Stomach (tissue), 9 donors: ENCODE data around the gene PRR5L. TPM values are rescaled to one million over a fixed set of nuclear protein-coding genes. Genes with fewer than 3 reads are reported as not detected.

ENCODE experiments used
- DNase-seq, 2 donors: peaks; one replicate each; pipeline versions ENCODE4 v3.0.0 to v3.0.0-alpha.2; 2013 to 2019
- H3K27ac ChIP-seq, 5 donors: fragments of 200-600 bp in 4 of 5; sonication (generic) in 4 of 5; one replicate each; pipeline ENCODE4 v1.5.1; 2013 to 2019; ENCODE audit warnings: mild to moderate bottlenecking in 1 of 5, moderate library complexity in 1 of 5
- H3K27me3 ChIP-seq, 3 donors: fragments of 200-600 bp; sonication (generic); one replicate each; pipeline ENCODE4 v1.5.1; 2017 to 2019; ENCODE audit warnings: mixed run types in 1 of 3
- H3K36me3 ChIP-seq, 4 donors: fragments of 200-600 bp; sonication (generic); 1 replicate in 3 of 4; 2 replicates in 1 of 4; pipeline ENCODE4 v1.5.1; 2016 to 2019
- H3K4me1 ChIP-seq, 4 donors: fragments of 200-600 bp; sonication (generic); one replicate each; pipeline ENCODE4 v1.5.1; 2016 to 2019
- H3K4me3 ChIP-seq, 4 donors: fragments of 200-600 bp; sonication (generic) in 3 of 4; one replicate each; pipeline ENCODE4 v1.5.1; 2016 to 2019; ENCODE audit warnings: mild to moderate bottlenecking in 1 of 4
- H3K9me3 ChIP-seq, 4 donors: fragments of 200-600 bp; sonication (generic); one replicate each; pipeline ENCODE4 v1.5.1; 2016 to 2019
- EP300 ChIP-seq: sonication (generic); formaldehyde crosslinking; IDR thresholded peaks from one replicate; pipeline ENCODE4 v1.6.1; 2017; ENCODE audit warnings: antibody characterized with exemption
- POLR2A ChIP-seq, 4 donors: fragments of 450-650 bp; IDR thresholded peaks; one replicate each; pipeline ENCODE4 v1.6.1; 2016; ENCODE audit warnings: antibody characterized with exemption in 4 of 4, control low read depth in 2 of 4, mild to moderate bottlenecking in 1 of 4, moderate library complexity in 1 of 4
- POLR2AphosphoS5 ChIP-seq, 3 donors: sonication (generic); formaldehyde crosslinking; IDR thresholded peaks; one replicate each; pipeline ENCODE4 v1.6.1; 2016; ENCODE audit warnings: antibody characterized with exemption in 3 of 3
- WGBS, 5 donors: extraction: QIAGEN DNeasy Blood & Tissue Kit in 3 of 5; methylation state at CpG; one replicate each; pipeline versions ENCODE4 v1.1.5 to v1.1.7; 2013 to 2018; 5-methylcytosine and 5-hydroxymethylcytosine counted together
- intact Hi-C: fragments of 100-400 bp; cut with DNase I; formaldehyde crosslinking; loops from one replicate; pipeline ENCODE4 v1.15.1; 2023; ENCODE audit warnings: low total_unique reads
- polyA plus RNA-seq, 3 donors: library from polyadenylated mRNA; stranded (reverse); fragments of 200-250 nt; gene quantifications; one replicate each; pipeline ENCODE4 v1.2.3, GENCODE V29; 2013
- total RNA-seq, 5 donors: library from RNA; depleted of rRNA; stranded (reverse); fragments of >200 nt; gene quantifications; one replicate each; pipeline versions ENCODE4 v1.1.0 to v1.2.3, GENCODE V29; 2014 to 2016
- TF ChIP-seq, protein P1 (sequence below), 7 experiments: fragments of 450-650 bp in 4 of 7; fragments of 200-600 bp in 3 of 7; sonication (generic) in 3 of 7; IDR thresholded peaks; one replicate each; pipeline ENCODE4 v1.5.1; 2016 to 2019; ENCODE audit warnings: antibody characterized with exemption in 7 of 7, control low read depth in 2 of 7, mild to moderate bottlenecking in 1 of 7
- donor health status: healthy with polysubstance abuse.
- donor health status: Bipolar disorder and iron deficiency.
- donor health status: healthy.

Gene PRR5L
- total and polyA plus RNA-seq, 8 donors = 1.4 to 274 (median 2.4) TPM; not detected in 1

- intact Hi-C loops = no loop called here
- WGBS, 5 donors = 1 to 2% (median 1%) methylated on average over 21 to 31 of the region's 31 CpGs
These were observed 6.7 kb upstream of the PRR5L start, which contains the start of gene COMMD9 for GRCh38 chr11:36289226-36289852. TSS of gene COMMD9 (minus strand) at chr11:36289424. CDS start at chr11:36289412, 12 bp downstream.

GRCh38 chr11:36292311-36292722, 3.8 kb upstream of the PRR5L start:
- intact Hi-C loops = no loop called here
- WGBS, 5 donors = 14 to 30% (median 19%) methylated on average over 4 of the region's 4 CpGs

More at GRCh38 chr11:36289226-36289852, 6.7 kb upstream of the PRR5L start, which contains the start of gene COMMD9:
- TF ChIP-seq POLR2A (IDR thresholded peaks at IDR 0.05) (no peak), EP300 (no peak), POLR2AphosphoS5 (IDR thresholded peaks at IDR 0.05) (peak; percentile 91 to 96 (median 91))
- TF ChIP-seq, protein P1, sequence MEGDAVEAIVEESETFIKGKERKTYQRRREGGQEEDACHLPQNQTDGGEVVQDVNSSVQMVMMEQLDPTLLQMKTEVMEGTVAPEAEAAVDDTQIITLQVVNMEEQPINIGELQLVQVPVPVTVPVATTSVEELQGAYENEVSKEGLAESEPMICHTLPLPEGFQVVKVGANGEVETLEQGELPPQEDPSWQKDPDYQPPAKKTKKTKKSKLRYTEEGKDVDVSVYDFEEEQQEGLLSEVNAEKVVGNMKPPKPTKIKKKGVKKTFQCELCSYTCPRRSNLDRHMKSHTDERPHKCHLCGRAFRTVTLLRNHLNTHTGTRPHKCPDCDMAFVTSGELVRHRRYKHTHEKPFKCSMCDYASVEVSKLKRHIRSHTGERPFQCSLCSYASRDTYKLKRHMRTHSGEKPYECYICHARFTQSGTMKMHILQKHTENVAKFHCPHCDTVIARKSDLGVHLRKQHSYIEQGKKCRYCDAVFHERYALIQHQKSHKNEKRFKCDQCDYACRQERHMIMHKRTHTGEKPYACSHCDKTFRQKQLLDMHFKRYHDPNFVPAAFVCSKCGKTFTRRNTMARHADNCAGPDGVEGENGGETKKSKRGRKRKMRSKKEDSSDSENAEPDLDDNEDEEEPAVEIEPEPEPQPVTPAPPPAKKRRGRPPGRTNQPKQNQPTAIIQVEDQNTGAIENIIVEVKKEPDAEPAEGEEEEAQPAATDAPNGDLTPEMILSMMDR (IDR thresholded peaks at IDR 0.05) = no peak
- Histone ChIP-seq H3K27ac (peak within 1 kb of the TSS; percentile 21 to 67 (median 42)), H3K9me3 (no peaks in the 10 kb centered on the region), H3K4me3 (peak within 1 kb of the TSS; percentile 68 to 91 (median 76)), H3K4me1 (peaks cover 9 to 23% (median 19%) of the 10 kb centered on the region in 4 donors), H3K27me3 (no peaks in the 10 kb centered on the region), H3K36me3 (no peaks in the 10 kb centered on the region)
- DNase-seq = peak; percentile 95 to 98

GRCh38 chr11:36296884-36297543, 926 bp downstream of the PRR5L start:
- Histone ChIP-seq H3K27ac (no peak overlapping the region), H3K4me1 (peaks cover 5 to 11% (median 10%) of the 10 kb centered on the region in 4 donors), H3K9me3 (no peaks in the 10 kb centered on the region), H3K4me3 (no peak overlapping the region), H3K36me3 (no peaks in the 10 kb centered on the region), H3K27me3 (no peaks in the 10 kb centered on the region)
- TF ChIP-seq EP300 = no peak
- TF ChIP-seq, protein P1 (IDR thresholded peaks at IDR 0.05) = no peak
- no peak for TF ChIP-seq POLR2A (IDR thresholded peaks at IDR 0.05)
- intact Hi-C loops = no loop called here
- DNase-seq = no peak
- WGBS, 5 donors = 79 to 85% (median 82%) methylated on average over 8 of the region's 8 CpGs

More at GRCh38 chr11:36292311-36292722, 3.8 kb upstream of the PRR5L start:
- no peak for TF ChIP-seq POLR2AphosphoS5 (IDR thresholded peaks at IDR 0.05)
- TF ChIP-seq POLR2A (IDR thresholded peaks at IDR 0.05) = no peak
- TF ChIP-seq EP300 = no peak
- TF ChIP-seq, protein P1 (IDR thresholded peaks at IDR 0.05) = peak in 3 of 7 experiments; percentile 37 to 54 (median 38)
- H3K27me3 ChIP-seq = no peaks in the 10 kb centered on the region
- no peaks in the 10 kb centered on the region for H3K36me3 ChIP-seq
- DNase-seq = peak in 1 of 2 donors; percentile 45
- H3K9me3 ChIP-seq = no peaks in the 10 kb centered on the region
- peaks cover 9 to 23% (median 19%) of the 10 kb centered on the region in 4 donors for H3K4me1 ChIP-seq
- no peak overlapping the region for H3K27ac ChIP-seq
- H3K4me3 ChIP-seq = no peak overlapping the region

GRCh38 chr11:36300650-36301049, 4.6 kb downstream of the PRR5L start:
- TF ChIP-seq POLR2AphosphoS5 (IDR thresholded peaks at IDR 0.05) = no peak
- TF ChIP-seq, protein P1 (IDR thresholded peaks at IDR 0.05) = no peak
- TF ChIP-seq EP300 = no peak
- TF ChIP-seq POLR2A (IDR thresholded peaks at IDR 0.05) = no peak
- WGBS, 5 donors = 16 to 45% (median 19%) methylated on average over 3 of the region's 3 CpGs
- peak; percentile 77 to 91 for DNase-seq
- Histone ChIP-seq H3K27ac (no peak overlapping the region), H3K9me3 (no peaks in the 10 kb centered on the region), H3K27me3 (no peaks in the 10 kb centered on the region), H3K4me1 (peaks cover 5 to 11% (median 10%) of the 10 kb centered on the region in 4 donors), H3K36me3 (no peaks in the 10 kb centered on the region), H3K4me3 (no peak overlapping the region)
- intact Hi-C loops = loop anchor here (10.0 kb wide), 2 partner anchors 64 to 174 kb away; no protein-coding TSS in a partner anchor
